Activated naive CD8-positive, alpha-beta T cell treated with anti-CD3 and anti-CD28 coated beads, Interleukin-2, amount 50 U/mL, for 16 hours (primary cell): ENCODE results near the gene KDM4E.

Experiments used
- DNase-seq: peaks from one replicate; pipeline ENCODE4 v3.0.0-alpha.2; 2020; ENCODE audit warnings: low read depth, low spot score

KDM4E gene

GRCh38 chr11:95050595-95051202 lies 25.6 kb downstream of the KDM4E start:
- DNase-seq = no peak

- no peak for DNase-seq
These were observed 29.3 kb downstream of the KDM4E start for GRCh38 chr11:95054356-95054755.

GRCh38 chr11:95055283-95055897 lies 30.3 kb downstream of the KDM4E start:
- no peak for DNase-seq

GRCh38 chr11:95057959-95058358 lies 32.9 kb downstream of the KDM4E start:
- DNase-seq = no peak

- no peak for DNase-seq
These were observed 33.6 kb downstream of the KDM4E start for GRCh38 chr11:95058621-95059020.

- no peak for DNase-seq
These were observed 34.0 kb downstream of the KDM4E start for GRCh38 chr11:95059046-95059445.

- DNase-seq = no peak
These were observed 40.3 kb downstream of the KDM4E start for GRCh38 chr11:95065336-95065735.

- no peak for DNase-seq
These were observed 41.6 kb downstream of the KDM4E start, which contains the start of gene SRSF8 for GRCh38 chr11:95066716-95067038. Gene SRSF8, plus strand, starts transcription at chr11:95066919. Its CDS starts 308 bp downstream, at chr11:95067227.

GRCh38 chr11:95067039-95067840 lies 42.2 kb downstream of the KDM4E start:
- DNase-seq = peak; percentile 41

GRCh38 chr11:95067841-95068219 lies 42.8 kb downstream of the KDM4E start:
- DNase-seq = no peak

- peak; percentile 25 for DNase-seq
These were observed 43.5 kb downstream of the KDM4E start for GRCh38 chr11:95068549-95068948.

GRCh38 chr11:95070471-95070870 lies 45.4 kb downstream of the KDM4E start:
- DNase-seq = no peak

GRCh38 chr11:95072948-95073347 lies 47.9 kb downstream of the KDM4E start:
- no peak for DNase-seq

- DNase-seq = no peak
These were observed 49.9 kb downstream of the KDM4E start for GRCh38 chr11:95074792-95075563.

GRCh38 chr11:95076416-95076815 lies 51.4 kb downstream of the KDM4E start:
- no peak for DNase-seq

- no peak for DNase-seq
These were observed 51.9 kb downstream of the KDM4E start for GRCh38 chr11:95076981-95077380.
